H9 (cell line): Measurements from ENCODE around the gene PDXK. TPM values are rescaled to one million over a fixed set of nuclear protein-coding genes. Genes with fewer than 3 reads are reported as not detected.
A peak's percentile ranks its signal among the peaks of the same experiment; 100 is the strongest.
"Not testable (repeated sequence)": the region's sequence is repeated elsewhere in the genome, so short reads cannot be mapped to it uniquely, and the experiment has no call there.

Experiments
- DNase-seq: peaks from one replicate; pipeline ENCODE4 v3.0.0-alpha.2; 2017
- H2AFZ ChIP-seq: one replicate; pipeline ENCODE4 v1.6.1; 2013; ENCODE audit warnings: mild to moderate bottlenecking, low read length, control low read depth, moderate library complexity
- H2AK5ac ChIP-seq: 2 replicates; pipeline ENCODE4 v1.6.1; 2013; ENCODE audit warnings: low read length, control low read depth, mixed read lengths; ENCODE audit not compliant: insufficient read length
- H2BK120ac ChIP-seq: one replicate; pipeline ENCODE4 v1.6.1; 2013; ENCODE audit warnings: low read depth, mild to moderate bottlenecking, low read length, control low read depth, inconsistent platforms; ENCODE audit not compliant: poor library complexity, severe bottlenecking
- H2BK12ac ChIP-seq: 2 replicates; pipeline ENCODE4 v1.6.1; 2013; ENCODE audit warnings: low read length, control low read depth, mixed read lengths, low read depth; ENCODE audit not compliant: insufficient read length
- H2BK15ac ChIP-seq: 2 replicates; pipeline ENCODE4 v1.6.1; 2013; ENCODE audit warnings: low read depth, low read length, control low read depth
- H2BK20ac ChIP-seq: one replicate; pipeline ENCODE4 v1.6.1; 2013; ENCODE audit warnings: low read depth, mild to moderate bottlenecking, low read length, control low read depth, inconsistent platforms; ENCODE audit not compliant: poor library complexity, severe bottlenecking
- H2BK5ac ChIP-seq: 2 replicates; pipeline ENCODE4 v1.6.1; 2013; ENCODE audit warnings: low read length, control low read depth, mixed read lengths; ENCODE audit not compliant: insufficient read length
- H3K14ac ChIP-seq: 2 replicates; pipeline ENCODE4 v1.6.1; 2013; ENCODE audit warnings: low read length, control low read depth; ENCODE audit not compliant: insufficient read depth
- H3K18ac ChIP-seq: 2 replicates; pipeline ENCODE4 v1.6.1; 2013; ENCODE audit warnings: low read depth, mild to moderate bottlenecking, mixed read lengths, low read length, control low read depth; ENCODE audit not compliant: insufficient read length
- H3K23ac ChIP-seq: 2 replicates; pipeline ENCODE4 v1.6.1; 2013; ENCODE audit warnings: low read length, control low read depth, mixed read lengths, low read depth; ENCODE audit not compliant: insufficient read length
- H3K23me2 ChIP-seq: 2 replicates; pipeline ENCODE4 v1.6.1; 2013; ENCODE audit warnings: low read depth, mild to moderate bottlenecking, mixed read lengths, low read length, control low read depth; ENCODE audit not compliant: insufficient read length, poor library complexity, severe bottlenecking
- H3K27ac ChIP-seq: 2 replicates; pipeline ENCODE4 v1.5.1; 2013; ENCODE audit warnings: low read length, control low read depth, mixed read lengths, low read depth; ENCODE audit not compliant: insufficient read length
- H3K27me3 ChIP-seq: 2 replicates; pipeline ENCODE4 v1.6.1; 2013; ENCODE audit warnings: low read length, control low read depth, inconsistent platforms; ENCODE audit not compliant: insufficient read depth
- H3K4ac ChIP-seq: 2 replicates; pipeline ENCODE4 v1.6.1; 2013; ENCODE audit warnings: low read depth, mild to moderate bottlenecking, control low read depth, inconsistent platforms, low read length, moderate library complexity
- H3K4me1 ChIP-seq: 2 replicates; pipeline ENCODE4 v1.6.1; 2013; ENCODE audit warnings: low read length, control low read depth, inconsistent platforms; ENCODE audit not compliant: insufficient read depth
- H3K4me2 ChIP-seq: 2 replicates; pipeline ENCODE4 v1.6.1; 2013; ENCODE audit warnings: low read length, control low read depth, mixed read lengths; ENCODE audit not compliant: insufficient read length, insufficient read depth
- H3K56ac ChIP-seq: 2 replicates; pipeline ENCODE4 v1.6.1; 2013; ENCODE audit warnings: low read depth, mild to moderate bottlenecking, mixed read lengths, low read length, control low read depth; ENCODE audit not compliant: insufficient read length
- H3K79me1 ChIP-seq: 2 replicates; pipeline ENCODE4 v1.6.1; 2013; ENCODE audit warnings: low read depth, mild to moderate bottlenecking, moderate library complexity, low read length, control low read depth, inconsistent platforms; ENCODE audit not compliant: insufficient read depth, poor library complexity, severe bottlenecking
- H3K79me2 ChIP-seq: 2 replicates; pipeline ENCODE4 v1.6.1; 2013; ENCODE audit warnings: low read length, control low read depth, inconsistent platforms; ENCODE audit not compliant: insufficient read depth
- H3K9ac ChIP-seq: 2 replicates; pipeline ENCODE4 v1.6.1; 2013; ENCODE audit warnings: low read length, control low read depth, mixed read lengths; ENCODE audit not compliant: insufficient read length; ENCODE audit errors: extremely low read depth
- H3K9me3 ChIP-seq: one replicate; pipeline ENCODE4 v1.6.1; 2013; ENCODE audit warnings: low read depth, low read length, inconsistent platforms; ENCODE audit not compliant: control insufficient read depth
- H3T11ph ChIP-seq: one replicate; pipeline ENCODE4 v1.6.1; 2013; ENCODE audit warnings: mild to moderate bottlenecking, low read length, control low read depth, inconsistent platforms
- H4K20me1 ChIP-seq: one replicate; pipeline ENCODE4 v1.6.1; 2013; ENCODE audit not compliant: control insufficient read depth, insufficient read length, insufficient read depth
- H4K5ac ChIP-seq: 2 replicates; pipeline ENCODE4 v1.6.1; 2013; ENCODE audit warnings: low read depth, mild to moderate bottlenecking, mixed read lengths, low read length, control low read depth; ENCODE audit not compliant: insufficient read length
- H4K8ac ChIP-seq: replicated peaks from 2 replicates; pipeline ENCODE4 v1.6.1; 2013; ENCODE audit warnings: low read length, control low read depth, mixed read lengths, low read depth; ENCODE audit not compliant: insufficient read length
- H4K91ac ChIP-seq: 2 replicates; pipeline ENCODE4 v1.6.1; 2013; ENCODE audit warnings: low read depth, mild to moderate bottlenecking, moderate library complexity, mixed read lengths, low read length, control low read depth; ENCODE audit not compliant: insufficient read length
- H3K27ac Mint-ChIP-seq, 3 experiments: 2 replicates in 2 of 3; 3 replicates in 1 of 3; pipeline ENCODE4 v1.8.0; 2020 to 2021; ENCODE audit warnings: mixed read lengths in 3 of 3, mild to moderate bottlenecking in 1 of 3, moderate library complexity in 1 of 3
- H3K27me3 Mint-ChIP-seq: 2 replicates; pipeline ENCODE4 v1.8.0; 2021; ENCODE audit warnings: low read depth, mild to moderate bottlenecking, moderate library complexity, mixed read lengths
- H3K36me3 Mint-ChIP-seq, 3 experiments: 2 replicates in 2 of 3; 3 replicates in 1 of 3; pipeline ENCODE4 v1.8.0; 2020 to 2021; ENCODE audit warnings: low read depth in 3 of 3, mixed read lengths in 3 of 3; ENCODE audit not compliant: insufficient read depth in 1 of 3
- H3K4me1 Mint-ChIP-seq, 2 experiments: 2 replicates each; pipeline ENCODE4 v1.8.0; 2020; ENCODE audit warnings: mixed read lengths in 2 of 2
- H3K4me3 Mint-ChIP-seq, 2 experiments: 2 replicates in 1 of 2; 3 replicates in 1 of 2; pipeline ENCODE4 v1.8.0; 2020 to 2021; ENCODE audit warnings: mild to moderate bottlenecking in 2 of 2, mixed read lengths in 2 of 2, moderate library complexity in 1 of 2
- H3K9me3 Mint-ChIP-seq, 2 experiments: 2 replicates in 1 of 2; 3 replicates in 1 of 2; pipeline ENCODE4 v1.8.0; 2020; ENCODE audit warnings: mild to moderate bottlenecking in 2 of 2, mixed read lengths in 2 of 2, moderate library complexity in 1 of 2
- CTCF ChIP-seq: fragments of 200-600 bp; sonication (generic); conservative IDR thresholded peaks from 3 replicates; pipeline ENCODE4 v1.8.0; 2021; ENCODE audit warnings: antibody characterized with exemption, mild to moderate bottlenecking
- whole genome bisulfite sequencing: extraction: QIAGEN DNeasy Blood & Tissue Kit; methylation state at CpG from one replicate; pipeline ENCODE4 v1.1.7; 2013; ENCODE audit warnings: missing lambda C conversion rate, low lambda C conversion rate, mixed read lengths; ENCODE audit not compliant: insufficient read length; ENCODE audit errors: extremely low coverage; 5-methylcytosine and 5-hydroxymethylcytosine counted together
- total RNA-seq: library from RNA; stranded (reverse); gene quantifications from 2 replicates; pipeline ENCODE4 v1.2.1, GENCODE V29; 2021

Gene PDXK
- total RNA-seq, 1 experiment from 2014 or later: 109 TPM

- no peak overlapping the region for H2AFZ ChIP-seq
- WGBS: no CpG with 5 or more reads among the region's 12 CpGs
These were observed 39.0 kb upstream of the PDXK start for GRCh38 chr21:43679951-43680350.

GRCh38 chr21:43680421-43680820 lies 38.5 kb upstream of the PDXK start:
- not testable (repeated sequence) for H2AK5ac ChIP-seq, H3T11ph ChIP-seq, H2BK12ac ChIP-seq, H3K4me1 ChIP-seq, H2BK120ac ChIP-seq, H2AFZ ChIP-seq, H3K23me2 ChIP-seq, H3K27ac Mint-ChIP-seq, H3K9ac ChIP-seq, H3K23ac ChIP-seq, H3K4me1 Mint-ChIP-seq, H2BK20ac ChIP-seq, H3K79me1 ChIP-seq, H3K4ac ChIP-seq, H4K8ac ChIP-seq, H4K91ac ChIP-seq, H2BK15ac ChIP-seq, H3K79me2 ChIP-seq, H3K27ac ChIP-seq, H3K9me3 Mint-ChIP-seq, H3K56ac ChIP-seq, H3K27me3 ChIP-seq, H4K20me1 ChIP-seq, H2BK5ac ChIP-seq, H3K4me3 Mint-ChIP-seq, H3K9me3 ChIP-seq, H4K5ac ChIP-seq, H3K27me3 Mint-ChIP-seq, H3K4me2 ChIP-seq, H3K14ac ChIP-seq, H3K18ac ChIP-seq, DNase-seq
- no CpG with 5 or more reads among the region's 6 CpGs for WGBS
- peaks cover 55 to 80% (median 73%) of the 10 kb centered on the region in 3 experiments for H3K36me3 Mint-ChIP-seq

More at GRCh38 chr21:43679951-43680350, 39.0 kb upstream of the PDXK start:
- Histone ChIP-seq H3K27ac (no peak overlapping the region), H2BK5ac (no peak overlapping the region), H3K56ac (no peak overlapping the region), H3K27me3 (no peaks in the 10 kb centered on the region), H3K23me2 (no peaks in the 10 kb centered on the region), H3K9me3 (no peaks in the 10 kb centered on the region), H3K9ac (no peak overlapping the region), H3K4ac (no peak overlapping the region), H4K20me1 (no peaks in the 10 kb centered on the region), H2BK15ac (no peak overlapping the region), H4K8ac (no peak overlapping the region), H3T11ph (no peak overlapping the region), H2AK5ac (no peak overlapping the region), H2BK120ac (no peak overlapping the region), H2BK20ac (no peak overlapping the region), H3K79me2 (no peaks in the 10 kb centered on the region; the same call in 1 of the 2 replicates), H3K4me2 (no peak overlapping the region), H3K18ac (no peak overlapping the region), H4K91ac (no peak overlapping the region), H3K23ac (no peak overlapping the region), H3K79me1 (peaks cover 4% of the 10 kb centered on the region), H4K5ac (no peak overlapping the region), H2BK12ac (no peak overlapping the region), H3K14ac (no peak overlapping the region), H3K4me1 (no peaks in the 10 kb centered on the region)
- H3K4me3 Mint-ChIP-seq: no peak overlapping the region
- H3K4me1 Mint-ChIP-seq: peaks cover 0 to under 1% of the 10 kb centered on the region in 2 experiments; a peak in 1 of 4 replicates
- H3K36me3 Mint-ChIP-seq: peaks cover 54 to 80% (median 73%) of the 10 kb centered on the region in 3 experiments
- no peaks in the 10 kb centered on the region for H3K9me3 Mint-ChIP-seq
- peak overlapping the region in 2 of 3 experiments; percentile 9 to 22; a peak in 2 of 7 replicates for H3K27ac Mint-ChIP-seq
- no peak for DNase-seq
- no peak for TF ChIP-seq CTCF
- H3K27me3 Mint-ChIP-seq: no peaks in the 10 kb centered on the region
